HFF-Myc (cell line): Measurements from ENCODE around the gene LINC01488.

Experiments used
- DNase-seq: peaks from one replicate; pipeline ENCODE4 v3.0.0-alpha.2; 2011; ENCODE audit warnings: low read depth; ENCODE audit errors: extremely low read depth
- H3K4me3 ChIP-seq: replicated peaks from 2 replicates; pipeline ENCODE4 v1.5.1; 2011; ENCODE audit warnings: low read depth, mild to moderate bottlenecking, control low read depth, low read length
- TF ChIP-seq, protein P1 (sequence below): IDR thresholded peaks from 2 replicates; pipeline ENCODE4 v1.5.1; 2012; ENCODE audit warnings: mild to moderate bottlenecking, low read depth, low read length, control low read depth; ENCODE audit errors: missing control alignments

The LINC01488 gene

DNA sequence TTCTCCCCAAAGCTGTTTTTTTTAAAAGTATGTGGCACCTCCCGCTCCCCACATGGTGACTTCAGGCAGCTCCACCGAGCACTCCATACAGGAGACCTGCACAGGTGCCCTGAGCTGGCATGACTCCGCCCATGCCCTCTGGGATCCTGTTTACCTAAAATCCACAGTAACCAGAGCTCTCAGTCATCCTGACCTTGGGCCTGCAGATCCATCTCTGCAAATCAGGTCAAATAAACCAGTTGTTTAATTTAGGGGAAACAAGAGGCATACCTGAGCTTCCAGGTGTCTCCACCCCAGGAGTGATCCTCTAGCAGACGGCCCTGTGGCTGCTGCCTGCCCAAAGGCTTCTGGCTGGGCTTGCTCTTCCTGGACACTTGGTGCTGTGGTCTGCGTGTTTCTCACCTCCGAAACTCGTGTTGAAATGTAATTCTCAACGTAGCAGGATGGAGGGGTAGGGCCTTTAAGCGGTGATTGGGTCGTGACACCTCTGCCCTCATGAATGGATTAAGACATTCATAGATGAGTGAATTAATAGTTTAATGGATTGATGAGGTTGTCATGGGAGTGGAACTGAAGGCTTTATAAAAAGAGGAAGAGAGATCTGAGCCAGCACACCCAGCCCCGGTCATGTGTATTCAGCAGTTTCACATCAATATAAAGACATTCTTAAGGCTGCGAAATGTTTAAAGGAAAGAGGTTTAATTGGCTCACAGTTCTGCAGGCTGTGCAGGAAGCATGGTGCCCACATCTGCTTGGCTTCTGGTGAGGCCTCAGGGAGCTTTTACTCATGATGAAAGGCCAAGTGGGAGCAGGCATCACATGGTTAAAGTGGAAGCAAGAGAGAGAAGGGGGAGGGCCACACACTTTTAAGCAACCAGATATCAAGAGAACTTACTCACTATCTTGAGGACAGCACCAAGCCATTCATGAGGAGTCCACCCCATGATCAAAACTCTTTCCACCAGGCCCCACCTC is 34.1 kb downstream of the LINC01488 start:
- no peak for DNase-seq
- H3K4me3 ChIP-seq, result no peak overlapping the region
- TF ChIP-seq, protein P1, sequence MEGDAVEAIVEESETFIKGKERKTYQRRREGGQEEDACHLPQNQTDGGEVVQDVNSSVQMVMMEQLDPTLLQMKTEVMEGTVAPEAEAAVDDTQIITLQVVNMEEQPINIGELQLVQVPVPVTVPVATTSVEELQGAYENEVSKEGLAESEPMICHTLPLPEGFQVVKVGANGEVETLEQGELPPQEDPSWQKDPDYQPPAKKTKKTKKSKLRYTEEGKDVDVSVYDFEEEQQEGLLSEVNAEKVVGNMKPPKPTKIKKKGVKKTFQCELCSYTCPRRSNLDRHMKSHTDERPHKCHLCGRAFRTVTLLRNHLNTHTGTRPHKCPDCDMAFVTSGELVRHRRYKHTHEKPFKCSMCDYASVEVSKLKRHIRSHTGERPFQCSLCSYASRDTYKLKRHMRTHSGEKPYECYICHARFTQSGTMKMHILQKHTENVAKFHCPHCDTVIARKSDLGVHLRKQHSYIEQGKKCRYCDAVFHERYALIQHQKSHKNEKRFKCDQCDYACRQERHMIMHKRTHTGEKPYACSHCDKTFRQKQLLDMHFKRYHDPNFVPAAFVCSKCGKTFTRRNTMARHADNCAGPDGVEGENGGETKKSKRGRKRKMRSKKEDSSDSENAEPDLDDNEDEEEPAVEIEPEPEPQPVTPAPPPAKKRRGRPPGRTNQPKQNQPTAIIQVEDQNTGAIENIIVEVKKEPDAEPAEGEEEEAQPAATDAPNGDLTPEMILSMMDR, result no peak

DNA sequence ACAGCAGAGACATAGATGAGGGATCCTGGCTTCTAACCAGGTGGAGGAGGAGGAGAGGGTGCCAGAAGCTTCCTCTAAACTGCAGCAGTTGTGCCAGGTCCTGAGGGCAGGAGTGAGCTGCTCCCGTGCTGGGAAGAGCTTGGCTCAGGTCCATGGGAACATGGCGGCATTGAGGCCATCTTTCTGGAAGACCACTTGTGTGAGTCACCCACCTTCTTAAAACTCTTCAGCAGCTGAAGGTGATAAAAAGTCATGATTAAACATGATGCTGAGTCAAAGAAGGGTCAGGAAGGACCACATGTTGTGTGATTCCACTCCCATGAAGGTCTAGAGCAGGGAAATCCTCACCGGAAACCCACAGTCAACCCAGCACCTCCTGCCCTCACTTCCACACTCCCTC is 35.1 kb downstream of the LINC01488 start:
- TF ChIP-seq, protein P1, result no peak
- no peak overlapping the region for H3K4me3 ChIP-seq
- DNase-seq, result no peak

DNA sequence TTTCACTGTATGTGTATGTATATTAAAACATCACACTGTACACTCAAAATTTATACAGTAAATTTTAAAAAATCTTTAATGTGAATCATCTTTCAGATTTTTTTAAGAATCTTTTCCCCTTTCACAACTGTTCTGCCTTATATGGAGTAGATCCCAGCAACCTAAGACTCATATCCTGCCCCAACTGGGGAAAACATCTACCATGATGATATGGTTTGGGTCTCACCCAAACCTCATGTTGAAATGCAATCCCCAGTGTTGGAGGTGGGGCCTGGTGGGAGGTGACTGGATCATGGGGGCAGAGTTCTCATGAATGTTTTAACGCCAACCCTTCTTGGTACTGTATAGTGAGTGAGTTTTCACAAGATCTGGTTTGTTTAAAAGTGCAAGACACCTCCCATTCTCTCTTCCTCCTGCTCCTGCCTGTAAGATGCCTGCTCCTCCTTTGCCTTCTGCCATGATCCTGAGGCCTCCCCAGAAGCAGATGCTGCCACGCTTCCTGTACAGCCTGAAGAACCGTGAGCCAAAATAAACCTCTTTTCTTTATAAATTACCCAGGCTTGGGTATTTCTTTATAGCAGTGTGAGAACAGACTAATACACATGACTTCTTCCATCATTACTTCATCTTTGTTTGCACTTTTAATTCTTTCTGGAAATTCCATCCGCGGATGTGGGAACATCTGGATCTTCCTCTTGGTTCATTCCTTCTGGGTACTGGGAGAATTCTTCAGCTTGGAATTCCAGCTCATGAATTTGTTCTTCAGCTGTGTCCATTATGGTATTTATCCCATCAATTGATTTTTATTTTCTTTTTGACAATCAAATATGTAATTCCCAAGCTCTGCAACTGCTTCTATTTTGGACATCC is 36.9 kb downstream of the LINC01488 start:
- TF ChIP-seq, protein P1, result no peak
- no peak overlapping the region for H3K4me3 ChIP-seq
- DNase-seq, result no peak

DNA sequence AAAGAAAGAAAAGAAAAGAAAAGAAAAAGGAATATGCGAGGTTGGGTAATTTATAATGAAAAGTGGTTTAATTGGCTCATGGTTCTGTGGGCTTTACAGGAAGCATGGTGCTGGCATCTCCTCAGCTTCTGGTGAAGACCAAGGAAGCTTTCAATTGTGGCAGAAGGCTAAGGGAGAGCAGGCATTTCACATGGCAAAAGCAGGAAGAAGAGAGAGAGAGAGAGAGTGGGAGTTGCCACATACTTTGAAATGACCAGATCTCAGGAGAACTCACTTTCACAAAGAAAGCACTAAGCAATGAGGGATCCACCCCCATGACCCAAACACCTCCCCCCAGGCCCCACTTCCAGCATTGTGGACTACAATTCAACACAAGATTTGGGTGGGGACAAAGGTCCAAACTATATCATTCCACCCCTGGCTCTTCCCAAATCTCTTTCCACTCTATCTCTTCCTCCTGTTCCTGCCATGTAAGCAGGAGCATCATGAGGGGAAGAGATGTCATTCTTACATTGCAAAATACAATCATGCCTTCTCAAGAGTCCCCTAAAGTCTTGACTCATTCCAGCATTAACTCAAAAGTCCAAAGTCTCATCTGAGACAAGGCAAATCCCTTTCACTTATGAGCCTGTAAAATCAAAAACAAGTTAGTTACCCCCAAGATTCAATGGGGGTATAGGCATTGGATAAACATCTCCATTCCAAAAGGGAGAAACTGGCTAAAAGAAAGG is 38.9 kb downstream of the LINC01488 start:
- H3K4me3 ChIP-seq, result no peak overlapping the region
- TF ChIP-seq, protein P1, result no peak
- DNase-seq, result no peak

DNA sequence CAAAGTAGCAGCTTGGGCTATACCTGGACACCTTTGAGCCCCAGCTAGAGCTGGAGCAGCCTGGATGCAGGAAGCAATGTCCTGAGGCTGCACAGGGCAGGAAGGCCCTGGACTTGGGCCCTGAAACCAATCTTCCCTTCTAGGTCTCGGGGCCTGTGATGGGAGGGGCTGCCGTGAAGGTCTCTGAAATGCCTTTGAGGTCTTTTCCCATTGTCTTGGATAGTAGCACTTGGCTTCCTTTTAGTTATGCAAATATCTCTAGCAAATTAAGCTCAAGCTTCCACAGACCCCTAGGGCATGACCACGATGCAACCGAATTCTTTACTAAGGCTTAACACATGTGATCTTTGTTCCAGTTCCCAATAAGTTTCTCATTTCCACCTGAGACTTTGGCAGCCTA is 40.0 kb downstream of the LINC01488 start:
- DNase-seq, result no peak
- H3K4me3 ChIP-seq, result no peak overlapping the region

DNA sequence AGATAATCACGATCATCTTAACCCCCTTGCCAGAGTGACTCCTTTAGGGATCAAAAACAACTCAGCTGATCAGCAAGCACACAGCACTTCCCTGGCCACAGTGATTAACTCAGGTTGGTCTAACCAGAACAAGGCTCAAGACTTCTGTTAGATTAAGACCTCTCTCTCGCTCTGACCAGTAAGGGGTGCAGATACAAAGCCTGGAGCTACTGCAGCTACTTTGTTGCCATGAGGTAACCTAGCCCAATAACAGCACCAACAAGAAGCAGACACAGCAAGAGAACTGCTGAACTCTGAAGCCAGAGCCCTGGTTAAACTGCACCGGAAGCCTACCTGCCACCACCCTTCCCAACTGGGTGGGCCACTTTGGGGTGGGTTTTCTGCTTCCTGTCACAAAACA is 42.0 kb downstream of the LINC01488 start:
- H3K4me3 ChIP-seq, result no peak overlapping the region
- TF ChIP-seq, protein P1, result no peak
- no peak for DNase-seq

More for the DNA sequence above, 40.0 kb downstream of the LINC01488 start:
- TF ChIP-seq, protein P1, result no peak
